Activated CD8-positive, alpha-beta memory T cell treated with anti-CD3 and anti-CD28 coated beads, Interleukin-2, amount 50 U/mL, for 4 hours (primary cell): ENCODE measurements around the gene LRRC45.
A peak's percentile ranks its signal among the peaks of the same experiment; 100 is the strongest.

Source experiments
- DNase-seq: peaks from one replicate; pipeline ENCODE4 v3.0.0-alpha.2; 2020

LRRC45 gene

GRCh38 chr17:82020572-82021106, 2.5 kb upstream of the LRRC45 start:
- DNase-seq: no peak

GRCh38 chr17:82021107-82021899, 1.8 kb upstream of the LRRC45 start:
- peak; percentile 63 for DNase-seq

DNA sequence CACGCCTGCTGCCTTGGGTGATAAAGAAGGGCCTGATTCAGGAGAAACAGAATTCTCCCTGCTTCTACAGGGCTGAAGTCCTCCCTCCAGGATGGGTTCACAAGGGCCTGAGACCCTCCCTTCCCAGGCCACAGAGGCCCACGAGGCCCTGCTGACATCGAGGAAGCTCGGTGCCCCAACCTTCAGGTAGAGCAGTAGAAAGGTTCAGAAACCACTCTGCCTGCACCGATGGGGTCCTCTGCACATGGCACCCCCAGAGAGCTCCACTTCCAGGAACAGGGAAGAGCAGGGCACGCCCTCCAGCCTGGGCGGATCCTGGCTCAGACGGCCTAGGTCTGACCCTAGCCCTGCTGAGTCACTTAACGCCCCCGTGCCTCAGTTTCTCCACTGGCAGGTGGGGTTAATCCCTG, 1.2 kb upstream of the LRRC45 start:
- DNase-seq: no peak

DNA sequence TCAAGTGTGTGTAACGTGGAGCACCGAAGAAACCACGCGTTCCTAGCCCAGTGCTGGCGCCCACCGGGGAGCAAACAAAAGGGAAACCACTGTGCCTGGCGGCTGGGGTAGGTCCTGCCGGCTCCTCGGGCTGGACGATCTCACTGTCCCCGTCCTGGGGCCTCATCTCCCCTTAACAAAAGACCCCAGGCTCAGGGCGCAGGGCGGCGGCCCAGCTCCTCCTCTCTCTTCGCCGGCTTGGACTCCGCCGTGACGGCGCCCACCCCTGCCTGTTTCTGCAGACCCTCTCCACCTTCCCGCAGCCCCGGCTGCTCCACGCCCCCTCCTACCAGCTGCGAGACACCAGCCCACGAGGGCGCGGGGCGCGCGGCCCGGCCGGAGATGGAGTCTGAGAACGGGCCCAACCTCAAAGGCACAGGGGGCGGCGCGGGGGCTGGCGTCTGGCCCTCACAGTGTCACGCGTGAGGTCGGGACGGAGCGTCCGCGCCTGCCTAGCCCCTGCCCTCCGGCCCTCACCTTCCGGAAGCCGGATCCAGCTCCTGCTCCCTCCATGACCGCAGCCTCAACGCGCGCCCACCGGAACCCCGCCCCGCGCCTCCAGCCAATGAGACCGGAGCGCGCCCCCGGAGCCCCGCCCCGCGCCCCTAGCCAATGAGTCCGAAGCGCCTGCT, 660 bp upstream of the LRRC45 start, which contains the start of gene CENPX:
Gene CENPX, minus strand, starts transcription at position 569 of the 671 bp plus-strand sequence. Its CDS starts 17 bp downstream, at position 552.
- DNase-seq: no peak

DNA sequence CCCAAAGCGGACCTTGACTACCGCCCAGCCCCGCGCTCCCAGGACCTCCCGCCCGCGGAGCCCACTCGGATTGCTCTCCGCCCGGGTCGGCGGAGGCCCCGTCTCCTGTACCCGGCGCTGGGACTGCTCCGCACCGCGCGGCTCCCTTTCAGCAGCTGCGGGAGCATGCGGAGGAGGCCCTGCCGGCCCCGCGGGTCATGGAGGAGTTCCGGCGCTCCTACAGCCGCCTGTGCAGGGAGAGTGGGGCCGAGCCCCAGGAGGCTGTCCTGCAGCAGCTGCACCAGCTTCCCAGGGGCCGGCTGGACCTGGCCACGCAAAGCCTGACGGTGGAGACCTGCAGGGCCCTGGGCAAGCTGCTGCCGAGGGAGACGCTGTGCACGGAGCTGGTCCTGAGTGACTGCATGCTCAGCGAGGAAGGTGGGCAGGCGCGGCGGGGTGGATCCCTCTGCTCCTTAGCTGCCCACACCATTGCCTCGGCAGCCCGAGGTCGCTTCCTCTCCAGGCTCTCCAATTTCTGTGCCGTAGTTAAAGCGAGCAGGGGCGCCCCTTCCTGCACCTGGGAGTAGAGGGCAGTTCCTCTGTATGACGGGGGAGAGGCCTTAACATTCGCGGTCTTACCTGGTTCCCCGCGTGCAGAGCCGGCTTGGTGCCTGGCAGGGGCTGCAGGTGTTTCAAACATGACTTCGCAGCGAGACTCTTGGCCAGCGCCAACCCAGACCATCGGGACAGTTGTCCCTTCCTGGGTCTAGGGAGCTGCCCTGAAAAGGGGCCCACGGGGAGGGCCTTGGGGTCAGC, 539 bp downstream of the LRRC45 start:
- DNase-seq: no peak

DNA sequence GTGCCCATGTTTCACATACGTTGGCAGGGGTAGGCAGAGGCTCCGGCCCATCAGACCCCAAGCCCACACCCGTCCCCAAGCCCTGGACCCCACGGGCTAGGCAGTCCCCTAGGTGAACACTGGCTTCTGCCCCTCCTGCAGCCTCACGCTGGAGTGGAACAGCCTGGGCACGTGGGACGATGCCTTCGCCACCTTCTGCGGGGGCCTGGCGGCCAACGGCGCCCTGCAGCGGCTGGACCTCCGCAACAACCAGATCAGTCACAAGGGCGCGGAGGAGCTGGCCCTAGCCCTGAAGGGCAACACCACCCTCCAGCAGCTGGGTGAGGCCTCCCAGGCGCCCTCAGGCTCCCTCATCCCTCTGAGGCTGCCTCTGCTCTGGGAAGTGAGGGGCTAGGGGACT, 1.8 kb downstream of the LRRC45 start:
- no peak for DNase-seq

DNA sequence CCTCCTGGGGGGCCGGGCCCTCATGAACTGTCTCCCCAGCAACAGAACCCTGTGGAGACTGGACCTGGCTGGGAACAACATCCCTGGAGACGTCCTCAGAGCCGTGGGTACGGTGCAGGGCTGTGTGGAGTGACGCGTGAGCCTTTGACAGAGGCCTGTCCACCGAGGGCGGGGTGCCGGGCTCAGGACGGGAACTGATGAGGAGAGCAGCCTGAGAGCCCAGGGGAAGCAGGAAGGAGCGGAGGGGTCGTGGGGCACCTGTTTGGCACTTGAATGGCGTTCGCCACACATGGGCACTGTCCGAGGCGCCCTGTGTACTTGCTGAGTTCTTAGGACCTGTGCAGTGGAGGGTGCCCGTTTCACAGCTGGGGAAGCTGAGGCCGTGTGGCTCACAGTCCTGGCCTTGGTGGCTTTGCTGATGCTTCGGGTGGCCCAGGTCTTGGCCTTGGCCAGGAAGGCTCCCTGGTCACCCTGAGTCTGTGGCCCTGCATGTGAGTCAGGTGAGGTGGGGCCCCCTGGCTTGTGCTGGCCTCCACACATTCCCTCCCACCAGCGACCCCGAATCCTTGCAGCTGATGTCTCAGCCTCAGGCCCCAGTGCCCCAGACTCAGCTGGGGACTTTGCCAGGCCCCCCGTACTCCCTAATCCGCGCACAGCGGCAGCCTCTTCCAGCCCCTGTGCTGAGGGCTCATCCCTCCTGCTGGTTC, 2.4 kb downstream of the LRRC45 start:
- DNase-seq: no peak

- no peak for DNase-seq
These were observed 5.1 kb downstream of the LRRC45 start for GRCh38 chr17:82028246-82028645.

DNA sequence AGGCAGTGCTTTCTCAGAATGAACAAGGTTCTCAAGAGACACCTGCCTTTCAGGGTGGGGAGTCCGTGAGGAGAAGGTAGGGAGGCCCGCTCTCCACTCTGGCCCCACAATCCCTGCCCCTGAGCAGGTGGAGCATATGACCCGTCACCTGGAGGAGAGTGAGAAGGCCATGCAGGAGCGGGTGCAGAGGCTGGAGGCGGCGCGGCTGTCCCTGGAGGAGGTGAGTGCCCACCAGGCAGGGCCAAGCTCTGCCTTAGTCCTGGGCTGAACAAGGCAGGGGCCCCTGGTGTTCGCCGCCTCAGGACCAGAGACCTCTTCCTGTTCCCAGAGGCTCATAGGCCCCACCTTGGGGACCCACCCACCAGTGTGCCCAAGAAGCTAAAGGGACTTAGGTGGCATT, 5.9 kb downstream of the LRRC45 start:
- no peak for DNase-seq

- no peak for DNase-seq
These were observed 6.3 kb downstream of the LRRC45 start for GRCh38 chr17:82029391-82029790.

- no peak for DNase-seq
These were observed 6.9 kb downstream of the LRRC45 start for GRCh38 chr17:82029990-82030469.

GRCh38 chr17:82030470-82031302, 7.6 kb downstream of the LRRC45 start:
- peak; percentile 78 for DNase-seq

GRCh38 chr17:82031303-82031884, 8.3 kb downstream of the LRRC45 start, which contains the start of gene RAC3:
TSS of gene RAC3 (plus strand) at chr17:82031678. CDS start at chr17:82031762, 84 bp downstream.
- no peak for DNase-seq

DNA sequence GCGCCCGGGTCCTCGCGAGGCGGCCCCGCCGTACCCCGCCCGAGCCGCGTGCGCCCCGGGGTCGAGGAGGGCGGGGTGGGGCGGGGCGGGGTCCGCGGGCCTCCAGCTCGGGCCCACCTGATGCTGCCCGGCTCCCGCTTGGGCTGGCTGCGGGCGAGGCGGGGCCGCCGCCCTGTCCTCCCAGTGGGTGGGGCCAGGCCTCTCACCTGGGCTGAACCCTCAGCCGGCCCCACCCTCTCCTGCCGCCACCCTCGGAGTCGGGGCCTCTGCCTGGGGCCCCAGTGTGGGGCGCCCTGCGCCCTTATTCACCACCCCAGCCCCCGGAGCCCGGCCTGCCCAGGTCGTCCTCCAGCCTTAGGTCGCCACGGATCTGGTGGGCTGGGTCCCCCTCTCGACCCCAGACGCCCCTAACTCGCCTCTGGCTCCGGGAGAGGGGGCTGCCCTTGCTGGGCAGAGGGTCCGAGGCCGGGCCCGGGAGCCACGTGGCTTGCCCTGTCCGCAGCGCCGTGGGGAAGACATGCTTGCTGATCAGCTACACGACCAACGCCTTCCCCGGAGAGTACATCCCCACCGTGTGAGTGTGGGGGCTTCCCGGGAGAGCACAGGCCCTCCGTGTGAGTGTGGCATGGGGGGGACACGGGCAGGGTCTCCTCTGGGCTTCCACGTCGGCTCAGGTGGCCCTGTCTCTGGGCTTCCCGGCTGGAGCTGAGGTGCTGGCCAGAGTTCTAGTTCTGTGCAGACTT, 9.0 kb downstream of the LRRC45 start:
- no peak for DNase-seq

DNA sequence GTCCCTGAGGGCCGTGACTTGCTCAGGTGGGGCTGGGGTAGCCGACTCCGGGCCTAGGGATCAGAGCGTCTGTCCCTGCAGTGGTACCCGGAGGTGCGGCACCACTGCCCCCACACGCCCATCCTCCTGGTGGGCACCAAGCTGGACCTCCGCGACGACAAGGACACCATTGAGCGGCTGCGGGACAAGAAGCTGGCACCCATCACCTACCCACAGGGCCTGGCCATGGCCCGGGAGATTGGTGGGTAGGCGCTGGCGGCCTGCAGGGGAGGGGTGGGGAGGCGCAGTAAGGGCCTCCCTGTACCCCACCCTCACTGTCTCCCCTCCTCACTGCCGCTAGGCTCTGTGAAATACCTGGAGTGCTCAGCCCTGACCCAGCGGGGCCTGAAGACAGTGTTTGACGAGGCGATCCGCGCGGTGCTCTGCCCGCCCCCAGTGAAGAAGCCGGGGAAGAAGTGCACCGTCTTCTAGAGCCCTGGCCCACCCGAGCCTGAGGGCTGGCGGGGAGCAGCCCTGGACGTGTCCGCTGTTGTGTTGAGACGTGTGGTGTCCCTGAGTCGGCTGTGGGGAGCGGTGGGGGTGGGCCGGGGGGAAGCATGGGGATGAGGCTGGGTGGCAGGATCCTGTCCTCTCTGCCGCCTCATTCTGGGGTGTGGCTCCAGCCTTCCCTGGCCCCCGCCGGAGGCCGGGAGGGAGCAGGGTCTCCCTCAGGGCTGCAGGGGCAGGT, 10.4 kb downstream of the LRRC45 start:
- DNase-seq: no peak

GRCh38 chr17:82034371-82035011, 11.4 kb downstream of the LRRC45 start:
- DNase-seq: no peak

DNA sequence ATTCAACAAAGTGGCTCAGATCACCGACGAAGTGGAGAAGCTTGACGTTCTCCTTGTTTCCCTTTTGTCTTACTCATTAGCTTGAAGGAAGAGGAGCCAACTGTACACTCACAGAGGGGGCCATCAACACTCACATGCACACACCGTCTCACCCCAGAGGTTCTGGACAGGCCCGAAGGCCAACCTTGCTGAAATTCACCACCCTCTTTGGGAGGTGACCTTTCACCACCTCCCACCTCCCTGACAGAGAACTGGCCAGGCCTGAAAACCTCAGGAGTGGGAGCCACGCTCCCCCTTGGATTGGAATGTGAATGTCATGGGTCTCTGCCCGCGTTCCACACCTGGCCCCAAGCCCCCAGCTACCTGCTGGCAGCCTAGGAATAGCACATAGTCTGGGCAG, 12.4 kb downstream of the LRRC45 start:
- no peak for DNase-seq

GRCh38 chr17:82035956-82036633, 13.0 kb downstream of the LRRC45 start:
- no peak for DNase-seq
